ENCODE results near the gene SLIT3.

The SLIT3 gene

GRCh38 chr5:168833936-168834335 is 467.0 kb downstream of the SLIT3 start:
- TF ChIP-seq, protein P1, sequence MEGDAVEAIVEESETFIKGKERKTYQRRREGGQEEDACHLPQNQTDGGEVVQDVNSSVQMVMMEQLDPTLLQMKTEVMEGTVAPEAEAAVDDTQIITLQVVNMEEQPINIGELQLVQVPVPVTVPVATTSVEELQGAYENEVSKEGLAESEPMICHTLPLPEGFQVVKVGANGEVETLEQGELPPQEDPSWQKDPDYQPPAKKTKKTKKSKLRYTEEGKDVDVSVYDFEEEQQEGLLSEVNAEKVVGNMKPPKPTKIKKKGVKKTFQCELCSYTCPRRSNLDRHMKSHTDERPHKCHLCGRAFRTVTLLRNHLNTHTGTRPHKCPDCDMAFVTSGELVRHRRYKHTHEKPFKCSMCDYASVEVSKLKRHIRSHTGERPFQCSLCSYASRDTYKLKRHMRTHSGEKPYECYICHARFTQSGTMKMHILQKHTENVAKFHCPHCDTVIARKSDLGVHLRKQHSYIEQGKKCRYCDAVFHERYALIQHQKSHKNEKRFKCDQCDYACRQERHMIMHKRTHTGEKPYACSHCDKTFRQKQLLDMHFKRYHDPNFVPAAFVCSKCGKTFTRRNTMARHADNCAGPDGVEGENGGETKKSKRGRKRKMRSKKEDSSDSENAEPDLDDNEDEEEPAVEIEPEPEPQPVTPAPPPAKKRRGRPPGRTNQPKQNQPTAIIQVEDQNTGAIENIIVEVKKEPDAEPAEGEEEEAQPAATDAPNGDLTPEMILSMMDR (conservative IDR thresholded peaks at IDR 0.05; ENCODE audit: control insufficient read depth, insufficient read depth, low read depth, low read length) = no peak
- no peak for DNase-seq (ENCODE audit: low read depth)
- H3K4me3 ChIP-seq (ENCODE audit: control insufficient read depth, low read depth, low read length) = no peak overlapping the region

DNA sequence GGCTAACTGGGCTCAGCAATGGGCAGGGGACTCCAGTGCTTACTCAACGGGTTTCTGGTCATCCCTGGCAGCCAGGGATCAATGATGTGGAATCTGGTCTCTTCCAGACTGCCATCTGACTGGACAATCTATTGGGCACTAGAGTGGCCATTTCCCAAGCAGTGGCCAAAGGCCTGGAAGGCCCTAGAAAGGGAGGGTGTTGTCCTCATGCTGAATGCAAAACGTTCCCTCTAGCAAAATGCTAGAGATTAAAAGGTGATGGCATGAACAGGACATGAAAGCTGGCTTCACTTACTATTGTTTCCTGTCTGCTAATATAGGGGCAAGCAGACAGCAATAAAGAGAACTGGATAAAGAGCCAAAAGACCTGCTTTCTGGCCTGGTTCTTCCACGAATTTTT is 467.6 kb downstream of the SLIT3 start:
- TF ChIP-seq, protein P1 (conservative IDR thresholded peaks at IDR 0.05; ENCODE audit: control insufficient read depth, insufficient read depth, low read depth, low read length) = no peak
- no peak overlapping the region for H3K4me3 ChIP-seq (ENCODE audit: control insufficient read depth, low read depth, low read length)
- DNase-seq (ENCODE audit: low read depth) = no peak

- no peak for DNase-seq (ENCODE audit: low read depth)
- TF ChIP-seq, protein P1 (conservative IDR thresholded peaks at IDR 0.05; ENCODE audit: control insufficient read depth, insufficient read depth, low read depth, low read length) = no peak
- H3K4me3 ChIP-seq (ENCODE audit: control insufficient read depth, low read depth, low read length) = no peak overlapping the region
Measured at GRCh38 chr5:168832308-168832707, 468.6 kb downstream of the SLIT3 start.

DNA sequence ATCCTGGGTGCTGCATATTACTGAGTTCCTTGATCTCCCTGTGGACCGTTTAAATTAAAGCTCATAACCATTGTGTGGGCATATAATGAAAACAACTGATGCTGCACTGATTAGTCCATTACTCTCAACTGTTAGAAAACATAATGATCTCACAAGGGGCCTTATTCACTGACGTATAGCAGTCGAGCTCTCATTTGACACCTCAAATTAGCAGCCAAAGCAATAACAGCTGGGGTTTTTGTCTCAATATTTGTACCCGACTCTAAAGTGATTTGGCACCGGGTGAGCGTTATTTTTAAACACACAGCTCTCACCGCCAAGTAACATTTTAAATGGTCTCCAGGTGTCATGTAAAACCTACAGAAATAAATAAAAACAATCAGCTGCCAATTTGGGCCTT is 469.6 kb downstream of the SLIT3 start:
- no peak overlapping the region for H3K4me3 ChIP-seq (ENCODE audit: control insufficient read depth, low read depth, low read length)
- TF ChIP-seq, protein P1 (conservative IDR thresholded peaks at IDR 0.05; ENCODE audit: control insufficient read depth, insufficient read depth, low read depth, low read length) = no peak
- no peak for DNase-seq (ENCODE audit: low read depth)

GRCh38 chr5:168830833-168831232 is 470.1 kb downstream of the SLIT3 start:
- TF ChIP-seq, protein P1 (conservative IDR thresholded peaks at IDR 0.05; ENCODE audit: control insufficient read depth, insufficient read depth, low read depth, low read length) = no peak
- H3K4me3 ChIP-seq (ENCODE audit: control insufficient read depth, low read depth, low read length) = no peak overlapping the region
- DNase-seq (ENCODE audit: low read depth) = no peak

DNA sequence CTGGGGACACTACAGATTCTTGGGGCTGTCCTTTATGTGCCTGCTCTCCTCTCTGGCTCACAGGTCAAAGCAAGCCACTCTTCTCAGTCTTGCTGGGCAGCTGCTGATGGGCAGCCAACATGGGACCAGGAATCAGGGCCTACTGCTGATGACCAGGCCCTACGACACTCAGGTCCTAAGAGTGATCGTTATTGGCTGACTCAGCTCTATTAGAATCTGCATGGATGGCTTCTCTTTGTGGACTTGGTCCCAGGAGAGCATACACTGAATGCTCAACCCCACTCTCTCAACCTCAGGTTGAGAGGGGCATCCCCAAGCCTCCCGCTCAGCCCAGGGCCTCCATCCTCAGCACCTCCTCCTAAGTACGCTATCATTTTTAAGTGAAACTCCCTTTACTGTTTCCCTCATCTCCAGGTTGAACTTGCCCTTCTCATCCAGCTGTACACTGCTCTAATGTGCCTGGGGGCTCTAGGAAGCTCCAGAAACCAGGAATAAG is 471.0 kb downstream of the SLIT3 start:
- no peak for DNase-seq (ENCODE audit: low read depth)
- TF ChIP-seq, protein P1 (conservative IDR thresholded peaks at IDR 0.05; ENCODE audit: control insufficient read depth, insufficient read depth, low read depth, low read length) = no peak
- no peak overlapping the region for H3K4me3 ChIP-seq (ENCODE audit: control insufficient read depth, low read depth, low read length)

DNA sequence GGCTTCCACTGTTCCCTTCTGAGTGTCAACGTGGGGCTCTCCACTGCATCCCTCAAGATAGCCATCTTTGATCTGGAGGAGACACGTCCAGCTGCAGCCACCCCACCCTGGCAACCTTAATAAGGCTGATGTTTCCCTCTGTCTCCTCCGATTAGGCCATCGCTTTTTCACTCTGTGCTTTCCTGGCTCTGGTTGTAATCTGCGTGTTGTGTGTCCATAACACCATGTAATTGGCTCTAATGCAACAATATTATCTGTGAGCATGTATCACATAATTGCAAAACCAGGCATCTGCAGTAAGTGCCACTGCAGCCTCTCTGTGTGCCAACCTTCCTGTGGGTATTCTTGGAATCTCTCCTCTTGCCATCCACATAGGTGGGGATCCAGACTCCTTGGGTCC is 471.9 kb downstream of the SLIT3 start:
- TF ChIP-seq, protein P1 (conservative IDR thresholded peaks at IDR 0.05; ENCODE audit: control insufficient read depth, insufficient read depth, low read depth, low read length) = no peak
- DNase-seq (ENCODE audit: low read depth) = no peak
- no peak overlapping the region for H3K4me3 ChIP-seq (ENCODE audit: control insufficient read depth, low read depth, low read length)
